H4 (cell line): ENCODE data around the gene SLC2A6. TPM values are rescaled to one million over a fixed set of nuclear protein-coding genes. Genes with fewer than 3 reads are reported as not detected.

ENCODE experiments used
- DNase-seq: peaks from one replicate; pipeline ENCODE4 v3.0.0-alpha.2; 2015; ENCODE audit warnings: low spot score
- total RNA-seq: library from RNA; depleted of rRNA; stranded (reverse); fragments of >200 nt; shearing (Covaris generic); gene quantifications from 2 replicates; pipeline ENCODE4 v1.2.3, GENCODE V29; 2014

The SLC2A6 gene
- total RNA-seq, 1 experiment from 2014 or later: 5.1 TPM

DNA sequence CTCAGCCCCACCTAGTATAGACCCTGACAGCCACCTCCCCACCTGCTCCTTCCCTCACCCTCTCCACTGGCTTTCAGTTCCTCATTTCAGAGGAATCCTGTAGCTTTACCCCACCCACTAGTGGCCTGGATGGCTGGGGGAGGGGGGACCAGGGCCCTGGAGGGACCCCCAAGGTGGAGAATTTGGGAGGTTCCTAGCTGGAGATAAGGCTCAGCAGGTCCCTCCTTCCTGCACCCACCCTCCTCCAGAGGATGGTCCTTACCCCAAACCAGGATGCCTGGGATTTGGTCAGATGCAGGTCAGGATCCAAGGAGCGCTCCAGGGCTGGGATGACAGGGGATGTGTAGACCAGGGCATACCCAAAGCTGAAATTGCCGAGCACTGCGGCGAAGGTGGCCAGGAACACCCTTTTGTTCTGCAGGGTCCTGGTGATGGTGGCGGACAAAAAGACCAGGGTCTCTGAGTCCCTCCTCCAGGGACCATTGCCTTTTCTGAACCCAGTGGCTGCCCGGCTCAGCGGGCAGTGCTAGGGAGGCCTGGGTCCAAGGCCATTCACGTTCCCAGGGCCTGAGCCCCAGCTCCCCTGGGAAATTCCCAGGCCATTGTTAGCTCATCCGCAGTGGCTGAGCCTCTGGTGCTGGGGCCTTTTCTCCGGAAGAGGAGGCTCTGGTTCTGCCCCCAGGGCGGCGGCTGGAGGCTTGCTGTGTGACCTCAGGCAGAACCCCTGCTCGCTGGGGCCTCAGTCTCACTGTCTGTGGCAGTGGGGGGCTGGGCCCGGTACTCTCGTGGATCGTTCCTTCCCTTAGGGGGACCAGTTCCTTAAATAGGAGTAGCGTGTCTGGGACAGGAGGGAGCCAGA, 678 bp downstream of the SLC2A6 start:
- no peak for DNase-seq

DNA sequence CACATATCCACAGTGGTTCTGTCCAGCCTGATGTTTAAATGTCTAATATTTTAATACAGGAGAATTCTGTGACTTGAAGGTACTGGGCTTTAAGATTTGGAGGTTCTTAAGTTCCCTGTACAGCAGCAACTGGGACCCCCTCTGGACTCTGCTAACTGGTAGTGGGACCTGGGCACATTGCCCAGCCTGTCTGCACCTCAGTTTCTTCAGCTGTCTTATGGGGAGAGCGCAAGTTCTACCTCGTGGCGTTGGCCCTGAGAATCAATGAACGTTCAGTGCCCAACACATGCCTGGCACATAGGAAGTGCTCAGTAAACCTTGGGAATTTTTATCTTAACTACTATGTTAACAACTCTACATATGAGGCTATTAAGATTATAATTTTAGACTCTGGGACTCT, 1.4 kb downstream of the SLC2A6 start:
- DNase-seq: no peak

DNA sequence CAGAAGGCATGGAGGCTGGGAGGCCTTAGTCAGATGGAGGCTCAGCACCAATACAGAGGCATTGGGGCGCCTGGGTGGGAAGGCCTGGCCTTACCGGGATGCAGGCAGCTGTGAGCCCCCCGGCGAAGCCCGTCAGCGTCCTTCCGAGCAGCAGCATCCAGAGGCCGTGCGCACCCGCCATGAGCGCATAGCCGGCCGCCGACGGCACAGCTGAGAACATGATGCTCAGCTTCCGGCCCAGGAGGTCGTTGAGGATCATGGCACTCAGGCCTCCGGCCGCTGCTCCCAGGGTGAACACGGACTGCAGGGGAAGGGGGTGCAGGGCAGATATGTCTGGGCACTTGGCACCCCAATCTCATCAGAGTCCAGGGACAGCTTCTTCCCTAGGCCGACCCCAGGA, 2.0 kb downstream of the SLC2A6 start:
- no peak for DNase-seq

DNA sequence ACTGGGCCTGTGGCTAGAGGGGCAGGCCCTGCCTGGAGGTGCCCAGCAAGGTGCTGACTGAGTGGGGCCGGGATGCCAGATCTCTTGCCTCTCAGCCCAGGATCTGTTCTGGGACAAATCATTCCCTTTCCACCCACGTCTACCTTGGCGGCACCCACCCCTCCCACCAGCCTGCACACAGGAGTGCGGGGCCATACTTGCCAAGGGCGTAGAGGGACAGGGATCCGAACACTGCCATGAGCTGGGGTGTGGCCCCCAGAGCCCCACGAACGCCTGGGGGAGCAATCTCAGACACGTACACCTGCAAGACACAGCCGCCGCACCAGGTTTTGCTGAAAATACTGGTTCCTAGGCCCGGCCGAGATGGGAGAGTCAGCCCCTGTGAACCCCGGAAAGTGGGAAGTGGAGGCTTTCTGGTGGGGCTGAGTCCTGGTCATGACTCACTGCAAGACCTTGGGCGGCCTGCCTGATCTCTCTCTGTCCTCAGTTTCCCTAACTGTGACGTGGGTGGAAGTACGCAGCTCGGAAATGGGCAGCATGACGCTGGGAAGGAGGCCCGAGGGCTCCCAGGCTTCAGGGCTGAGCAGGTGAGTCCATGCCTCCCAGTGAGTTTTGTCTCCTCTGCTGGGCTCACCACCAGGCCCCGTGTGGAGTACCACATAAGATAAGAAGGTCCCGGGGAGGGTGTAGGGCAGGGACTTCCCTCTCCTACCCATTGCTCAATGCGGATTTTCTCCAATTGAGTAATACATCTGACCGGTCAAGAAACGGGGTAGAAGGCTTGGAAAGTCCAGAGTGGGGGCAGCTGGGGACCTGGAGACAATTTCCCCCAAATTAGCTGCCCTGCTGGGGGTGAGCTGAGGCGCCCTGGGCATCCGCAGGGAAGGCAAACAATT, 2.6 kb downstream of the SLC2A6 start:
- DNase-seq: no peak

DNA sequence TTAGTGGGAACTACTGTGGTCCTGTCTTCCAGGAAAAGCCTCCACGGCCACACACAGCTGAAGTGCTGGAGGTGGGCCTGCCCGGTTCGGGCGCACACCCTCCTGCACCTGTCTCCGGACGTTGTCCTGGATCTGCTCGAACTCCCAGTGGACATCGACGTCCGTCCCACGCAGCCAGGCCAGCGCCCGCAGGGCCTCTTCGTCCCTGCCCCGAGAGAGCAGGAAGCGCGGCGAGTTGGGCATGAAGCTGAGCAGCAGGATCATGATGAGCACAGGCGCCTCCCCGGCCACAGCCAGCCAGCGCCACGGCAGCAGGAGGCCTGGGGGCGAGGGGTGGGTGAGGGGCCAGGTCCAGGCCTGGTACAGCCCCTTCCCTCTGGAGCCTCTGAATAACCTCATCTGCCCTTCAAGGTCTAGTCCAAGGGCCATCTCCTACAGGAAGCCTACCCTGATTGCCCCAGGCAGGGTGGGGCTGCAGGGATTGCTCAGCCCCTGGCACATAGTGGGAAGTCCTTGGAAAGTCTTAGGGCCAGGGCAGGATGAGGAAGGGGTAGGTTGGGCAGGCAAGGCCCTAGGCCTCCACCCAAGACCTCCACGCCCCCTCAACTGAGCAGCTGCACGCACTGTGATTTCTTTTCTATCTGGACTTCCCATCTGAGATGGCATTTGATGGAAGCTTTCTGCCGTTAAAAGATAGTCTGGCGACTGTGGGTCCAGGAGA, 3.4 kb downstream of the SLC2A6 start:
- no peak for DNase-seq

DNA sequence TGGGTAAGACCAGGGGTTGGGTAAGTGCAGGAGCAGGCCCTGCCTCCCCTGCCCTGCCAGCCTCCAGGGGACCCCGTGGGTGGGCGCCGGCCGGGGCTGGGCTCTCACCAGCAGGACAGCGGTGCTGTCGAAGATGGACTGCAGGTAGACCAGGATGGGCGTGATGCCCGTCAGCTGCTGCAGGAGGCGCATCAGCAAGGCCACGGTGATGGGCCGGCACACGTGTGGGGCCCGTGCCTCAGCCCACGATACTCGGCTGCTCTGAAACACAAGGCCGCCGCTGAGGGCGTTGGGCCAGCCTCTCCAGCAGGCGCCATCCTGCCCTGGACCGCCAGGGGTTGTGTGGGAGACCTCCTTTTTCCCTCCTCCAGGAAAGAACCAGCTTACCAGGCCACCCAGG, 4.0 kb downstream of the SLC2A6 start:
- DNase-seq: no peak

DNA sequence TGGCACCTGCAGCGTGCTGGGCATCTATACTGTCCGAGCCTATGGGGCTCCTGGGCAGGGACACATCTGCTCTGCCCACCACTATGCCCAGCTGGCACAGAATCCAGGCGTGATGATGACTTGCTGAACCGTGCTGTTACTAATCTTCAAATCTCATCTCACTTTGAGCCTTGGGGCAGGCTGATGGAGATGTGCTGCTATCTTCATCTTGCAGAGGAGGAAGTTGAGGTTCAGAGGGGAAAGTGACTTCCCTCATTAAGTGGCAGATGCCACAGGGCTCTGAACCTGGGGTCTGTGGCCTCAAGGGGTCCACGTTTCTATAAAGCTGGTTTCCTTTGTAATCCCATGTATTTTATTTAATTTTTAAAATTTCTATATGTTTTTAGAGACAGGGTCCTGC, 4.7 kb downstream of the SLC2A6 start:
- no peak for DNase-seq

DNA sequence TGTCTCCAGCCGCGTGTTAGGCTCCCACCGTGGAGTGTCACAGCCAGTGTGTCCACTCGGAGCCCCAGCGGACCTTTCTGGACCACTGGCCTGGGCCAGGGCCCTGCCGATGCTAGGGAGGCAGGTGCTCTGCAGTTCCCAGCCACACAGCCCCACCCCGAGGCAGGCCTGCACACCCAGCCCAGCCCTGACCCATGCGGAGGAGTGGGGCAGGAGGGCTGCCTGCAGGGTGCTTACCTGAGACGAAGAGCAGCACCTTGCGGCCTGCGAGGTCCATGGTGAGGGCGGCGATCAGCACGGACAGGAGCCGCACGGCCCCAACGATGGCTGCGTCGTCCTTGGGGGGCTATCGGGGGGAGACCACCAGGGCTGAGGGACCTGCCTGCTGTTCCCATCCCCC, 5.2 kb downstream of the SLC2A6 start:
- DNase-seq: no peak

DNA sequence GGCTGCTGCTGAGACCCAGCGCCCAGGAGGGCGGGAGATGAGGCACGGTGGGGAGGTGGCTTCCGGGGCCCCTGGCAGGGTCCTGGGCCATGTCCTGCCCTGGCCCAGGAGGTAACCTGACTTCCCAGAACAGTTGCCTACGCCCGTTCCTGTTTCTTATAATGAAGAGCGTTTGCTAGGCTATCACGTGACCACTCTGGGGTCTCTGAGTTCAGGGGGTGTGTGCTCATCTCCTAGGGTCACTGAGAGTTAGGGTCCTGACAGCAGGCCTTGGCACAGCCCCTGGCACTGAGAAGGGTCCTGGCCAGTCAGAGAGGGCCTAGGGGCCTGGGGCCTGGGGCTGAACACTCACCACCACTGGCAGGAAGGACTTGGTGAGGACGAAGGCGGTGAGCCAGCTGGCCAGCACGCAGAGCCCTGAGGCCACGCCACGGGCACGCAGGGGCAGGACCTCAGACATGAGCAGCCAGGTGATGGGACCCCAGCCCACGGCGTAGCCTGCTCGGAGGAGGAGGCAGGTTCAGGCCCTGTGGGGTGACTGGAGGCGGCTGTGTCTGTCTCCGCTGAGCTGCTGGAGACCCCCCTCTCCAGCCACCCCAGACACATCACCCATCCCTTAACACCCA, 6.0 kb downstream of the SLC2A6 start:
- DNase-seq: no peak

DNA sequence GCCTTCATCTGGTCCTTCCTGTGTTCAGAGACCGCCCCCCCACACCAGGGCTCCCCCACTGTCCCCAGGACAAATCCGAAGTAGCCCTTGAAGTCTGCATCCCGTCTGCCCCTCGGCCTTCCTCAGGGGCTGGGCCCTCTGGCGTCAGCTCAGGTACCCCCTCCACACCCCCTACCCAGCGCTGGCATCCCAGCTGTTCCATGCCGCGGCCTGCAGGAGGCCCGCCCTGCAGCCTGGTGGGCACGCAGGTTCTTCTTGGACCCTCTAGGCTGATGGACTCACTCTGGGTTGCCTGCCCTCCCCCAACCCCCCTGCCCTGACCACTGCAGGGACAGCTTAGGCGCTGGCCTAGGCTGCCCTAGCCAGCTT, 6.6 kb downstream of the SLC2A6 start:
- DNase-seq: no peak

DNA sequence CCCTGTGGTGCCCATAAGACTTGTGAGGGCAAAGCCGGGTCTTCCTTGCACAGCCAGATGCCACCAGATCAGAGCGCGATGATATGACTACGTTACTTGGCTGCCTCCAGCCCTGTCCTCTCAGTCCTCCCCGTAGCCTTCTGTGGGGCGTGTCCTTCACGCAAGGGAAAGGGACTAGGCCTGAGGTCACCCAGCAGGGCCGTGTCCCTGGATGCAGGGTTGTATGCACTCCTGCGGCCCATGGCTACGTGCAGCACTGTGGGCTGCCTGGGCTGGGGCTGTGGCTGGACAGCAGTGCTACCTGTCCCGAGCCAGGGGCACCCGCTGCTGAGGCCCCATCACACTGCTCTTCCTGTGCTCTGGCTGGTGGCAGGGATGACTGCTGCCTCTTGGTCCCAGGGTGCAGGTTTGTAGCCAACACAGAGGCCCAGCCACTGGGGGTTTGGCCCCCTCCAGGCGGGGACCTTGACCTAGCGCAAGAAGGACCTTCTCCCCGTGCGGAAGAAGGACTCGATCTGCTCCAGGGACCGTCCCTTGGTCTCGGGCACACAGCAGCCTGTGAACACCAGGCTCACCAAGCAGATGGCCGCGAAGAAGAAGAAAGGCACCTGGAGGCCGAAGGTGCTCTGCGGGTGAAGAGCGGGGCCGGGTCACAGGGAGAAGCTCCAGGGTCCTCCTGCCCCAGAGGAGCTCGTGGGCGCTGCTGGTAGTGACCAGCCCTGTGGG, 7.2 kb downstream of the SLC2A6 start:
- no peak for DNase-seq

DNA sequence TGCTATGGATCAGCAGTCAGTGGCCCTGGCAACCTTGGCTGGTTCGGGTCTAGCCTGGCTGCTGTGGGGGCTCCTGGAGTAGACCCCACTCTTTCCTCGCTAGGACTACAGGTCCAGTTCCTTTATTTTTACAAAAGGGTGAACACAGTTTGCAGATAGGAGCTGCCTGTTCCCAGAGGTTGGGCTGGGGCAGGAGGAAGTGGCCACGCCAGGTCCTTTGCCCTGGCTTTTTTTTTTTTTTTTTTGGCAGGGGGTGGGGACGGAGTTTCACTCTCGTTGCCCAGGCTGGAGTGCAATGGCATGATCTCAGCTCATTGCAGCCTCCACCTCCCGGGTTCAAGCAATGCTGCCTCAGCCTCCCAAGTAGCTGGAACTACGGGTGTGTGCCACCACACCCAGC, 7.9 kb downstream of the SLC2A6 start:
- DNase-seq: no peak

DNA sequence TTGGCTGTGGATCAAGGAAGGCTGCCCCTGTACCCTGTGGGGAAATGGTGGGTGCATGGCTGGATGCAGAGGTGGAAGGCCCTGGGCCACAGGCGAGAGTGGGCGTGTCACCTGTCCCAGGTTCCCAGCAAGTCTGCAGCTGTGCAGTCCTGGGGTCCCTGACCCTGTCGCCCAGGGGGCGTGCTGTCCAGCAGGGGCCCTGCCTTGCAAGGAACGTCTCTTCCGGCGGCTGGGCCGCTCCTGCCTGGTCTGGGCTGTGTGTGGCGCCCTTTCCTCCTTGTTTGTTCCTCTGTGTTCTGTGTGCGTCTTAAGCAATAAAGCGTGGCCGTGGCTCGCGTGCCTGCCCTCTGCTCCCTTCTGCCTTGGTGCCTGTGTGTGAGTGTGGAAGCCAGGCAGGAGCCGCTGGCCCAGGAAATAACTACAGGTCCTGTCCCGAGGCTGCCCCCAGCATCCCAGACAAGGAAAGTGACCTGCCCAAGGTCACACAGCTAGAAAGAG, 8.4 kb downstream of the SLC2A6 start:
- no peak for DNase-seq

DNA sequence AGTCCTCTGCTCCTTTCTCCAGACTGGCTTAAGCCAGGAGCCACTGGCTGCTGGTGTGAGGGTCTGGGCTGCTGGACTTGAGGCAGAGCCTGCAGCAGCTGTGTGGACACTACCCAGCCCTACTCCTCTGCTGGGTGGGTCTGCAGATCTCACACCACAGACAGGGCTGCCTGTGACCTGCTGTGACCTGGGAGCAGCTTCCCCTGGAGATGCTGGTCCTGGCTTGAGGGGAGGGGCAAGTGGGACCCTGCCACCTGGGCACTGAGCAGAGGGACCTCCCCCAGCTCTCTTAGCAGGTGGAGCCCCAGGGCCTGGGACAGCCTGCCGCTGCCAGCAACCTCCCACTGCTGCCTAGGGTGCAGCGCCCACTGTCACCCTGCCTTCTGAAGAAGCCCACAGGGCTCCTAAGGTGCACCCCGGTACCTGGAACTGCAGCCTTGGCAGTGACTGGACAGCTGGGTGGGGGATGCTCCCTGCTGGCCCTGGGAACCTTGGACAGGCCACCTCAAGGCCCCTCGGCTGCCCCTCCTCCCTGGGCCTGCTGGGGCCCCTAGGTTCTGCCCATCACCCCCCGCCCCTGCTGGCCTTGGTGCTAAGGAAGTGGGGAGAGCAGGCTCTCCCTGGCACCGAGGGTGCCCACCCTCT, 10.0 kb downstream of the SLC2A6 start:
- no peak for DNase-seq

DNA sequence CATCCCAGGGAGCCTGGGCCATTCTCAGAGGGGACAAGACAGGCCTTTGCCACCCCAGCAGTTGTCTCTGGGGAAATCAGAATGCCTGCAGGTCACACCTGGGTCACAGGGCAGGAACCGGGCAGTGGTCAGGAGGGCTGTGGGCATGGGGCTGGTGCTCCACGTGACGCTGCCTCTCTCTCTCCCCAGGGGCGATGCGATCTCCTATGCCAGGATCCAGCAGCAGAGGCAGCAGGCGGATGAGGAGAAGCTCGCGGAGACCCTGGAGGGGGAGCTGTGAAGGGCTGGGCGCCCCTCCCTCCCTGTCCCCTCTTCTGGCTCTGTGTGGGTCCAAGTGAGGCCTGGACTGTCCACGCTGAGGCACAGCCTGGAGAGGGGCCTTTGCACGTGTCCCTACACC, 10.5 kb downstream of the SLC2A6 start:
- no peak for DNase-seq

DNA sequence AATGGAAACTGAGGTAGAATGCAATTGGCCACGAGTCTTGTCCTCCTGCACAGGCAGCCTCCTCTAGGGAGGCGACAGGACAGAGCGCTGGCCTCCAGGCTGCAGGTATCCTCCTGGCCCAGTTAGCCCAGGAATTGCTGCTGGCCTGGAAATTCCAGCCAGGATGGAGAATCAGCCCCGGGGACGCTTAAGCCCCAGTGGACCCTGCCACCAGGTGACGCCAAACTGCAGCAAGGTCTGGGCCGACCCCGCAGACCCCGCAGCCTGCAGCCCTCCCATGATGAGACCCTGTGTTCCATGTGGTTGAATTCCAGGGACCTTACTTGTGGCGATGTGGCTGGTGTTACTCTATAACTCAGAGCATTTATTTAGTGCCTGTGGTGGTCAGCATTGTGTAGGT, 11.8 kb downstream of the SLC2A6 start:
- no peak for DNase-seq

DNA sequence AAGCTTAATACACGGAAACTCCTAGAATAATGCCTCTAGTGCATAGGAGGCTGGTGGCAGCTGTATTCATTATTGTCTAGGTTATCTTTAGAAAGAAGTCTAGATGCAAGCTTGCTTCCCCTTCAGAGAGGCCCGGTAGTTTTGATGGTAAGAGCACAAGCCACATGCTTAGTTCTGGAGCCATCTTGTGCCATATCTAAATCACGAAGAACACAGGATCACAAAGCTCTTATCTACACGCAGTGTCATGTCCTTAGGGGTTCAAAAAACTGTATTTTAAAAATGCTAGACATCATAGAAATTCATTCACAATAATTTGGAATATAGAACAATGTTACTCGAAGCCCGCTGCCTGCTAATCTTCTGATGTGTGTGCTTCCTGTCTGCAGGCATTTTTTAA, 12.9 kb downstream of the SLC2A6 start:
- no peak for DNase-seq

DNA sequence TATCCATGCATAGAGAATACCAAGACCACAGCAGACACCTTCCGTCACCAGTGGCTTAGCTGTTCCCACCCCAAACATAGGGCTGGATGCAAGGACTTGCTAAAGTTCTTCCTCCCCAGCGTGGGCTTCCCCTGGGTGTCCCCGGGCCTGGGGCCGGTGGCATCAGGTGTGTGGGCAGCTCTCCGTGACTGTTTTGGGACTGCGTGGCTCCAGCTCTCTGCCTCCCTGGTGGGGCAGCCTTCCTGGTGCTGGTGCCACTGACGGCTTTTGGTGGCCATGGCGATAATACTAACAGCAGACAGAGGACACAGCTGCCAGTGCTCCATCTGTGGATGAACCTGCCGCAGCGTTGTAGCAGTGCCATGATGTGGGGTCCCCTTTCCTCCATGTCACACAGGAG, 14.3 kb downstream of the SLC2A6 start:
- no peak for DNase-seq

DNA sequence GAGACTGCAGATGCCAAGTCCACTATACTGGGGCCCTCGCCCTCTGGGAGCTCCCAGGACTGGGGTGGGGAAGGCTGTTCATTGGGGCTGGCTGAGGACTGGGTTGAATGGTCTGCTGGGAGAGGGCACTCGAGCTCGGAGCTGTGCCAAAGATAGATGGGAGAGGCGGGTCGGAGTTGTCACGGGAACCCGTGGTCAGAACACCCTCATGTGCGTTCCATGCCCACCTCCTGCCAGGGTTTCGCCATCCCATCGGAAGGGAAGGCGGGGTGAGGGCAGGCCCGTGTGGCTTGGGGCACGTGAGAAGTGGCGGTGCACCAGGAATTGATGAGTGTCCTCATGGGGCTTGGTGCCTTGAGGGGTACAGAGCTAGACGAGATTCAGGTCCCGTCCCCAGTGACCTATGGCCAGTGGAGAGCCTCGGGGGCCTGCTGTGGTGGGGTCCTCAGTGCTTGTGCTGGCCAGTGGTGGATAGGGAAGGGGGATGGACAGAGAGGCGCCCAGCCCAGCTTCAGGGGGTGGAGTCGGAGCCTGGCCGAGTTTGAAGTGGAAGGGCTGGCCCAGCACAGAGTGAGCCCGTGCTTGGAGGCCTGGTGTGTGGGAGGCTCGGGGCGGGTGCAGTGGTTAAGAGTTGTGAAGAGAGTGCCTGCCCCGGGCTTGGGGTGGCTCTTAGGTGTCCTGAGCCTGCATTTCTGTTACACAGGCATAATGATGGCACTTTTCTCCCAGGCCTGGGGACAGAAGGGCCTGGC, 14.9 kb downstream of the SLC2A6 start:
- DNase-seq: no peak
